Stimulated activated CD8-positive, alpha-beta memory T cell treated with anti-CD3 and anti-CD28 coated beads, Interleukin-15, amount 100 ng/mL, for 1 hour (primary cell): ENCODE results near the gene GABBR2.

Experiments
- DNase-seq: peaks from one replicate; pipeline ENCODE4 v3.0.0-alpha.2; 2020; ENCODE audit warnings: low read depth

GABBR2 gene

GRCh38 chr9:98318041-98318790, 390.5 kb downstream of the GABBR2 start:
- DNase-seq, result no peak

- no peak for DNase-seq
Measured at GRCh38 chr9:98317134-98317857, 391.4 kb downstream of the GABBR2 start.

- no peak for DNase-seq
Measured at GRCh38 chr9:98316445-98317133, 392.1 kb downstream of the GABBR2 start.

- peak; percentile 65 for DNase-seq
Measured at GRCh38 chr9:98315551-98316060, 393.1 kb downstream of the GABBR2 start.

GRCh38 chr9:98315067-98315453, 393.7 kb downstream of the GABBR2 start:
- no peak for DNase-seq

GRCh38 chr9:98314381-98315066, 394.2 kb downstream of the GABBR2 start:
- DNase-seq, result no peak

GRCh38 chr9:98312365-98312764, 396.4 kb downstream of the GABBR2 start:
- DNase-seq, result no peak

- no peak for DNase-seq
Measured at GRCh38 chr9:98311541-98311940, 397.2 kb downstream of the GABBR2 start.

- no peak for DNase-seq
Measured at GRCh38 chr9:98310752-98311392, 397.9 kb downstream of the GABBR2 start.

GRCh38 chr9:98306384-98307145, 402.2 kb downstream of the GABBR2 start:
- DNase-seq, result no peak

- no peak for DNase-seq
Measured at GRCh38 chr9:98304381-98304780, 404.4 kb downstream of the GABBR2 start.

GRCh38 chr9:98303633-98304125, 405.1 kb downstream of the GABBR2 start:
- DNase-seq, result no peak

- no peak for DNase-seq
Measured at GRCh38 chr9:98302938-98303632, 405.6 kb downstream of the GABBR2 start.

- DNase-seq, result no peak
Measured at GRCh38 chr9:98302150-98302549, 406.6 kb downstream of the GABBR2 start.

GRCh38 chr9:98300611-98301010, 408.1 kb downstream of the GABBR2 start:
- DNase-seq, result no peak

- no peak for DNase-seq
Measured at GRCh38 chr9:98298476-98298875, 410.3 kb downstream of the GABBR2 start.

GRCh38 chr9:98295824-98296223, 412.9 kb downstream of the GABBR2 start:
- no peak for DNase-seq

GRCh38 chr9:98291820-98292219, 416.9 kb downstream of the GABBR2 start:
- no peak for DNase-seq

GRCh38 chr9:98290411-98290810, 418.3 kb downstream of the GABBR2 start:
- no peak for DNase-seq

- no peak for DNase-seq
Measured at GRCh38 chr9:98289614-98290201, 419.0 kb downstream of the GABBR2 start.
